Upper lobe of left lung (tissue), 4 donors: ENCODE results near the gene DLEC1.

Experiments
- CTCF ChIP-seq, 6 experiments: fragments of 450-650 bp in 4 of 6; fragments of 200-600 bp in 2 of 6; sonication (generic) in 2 of 6; IDR thresholded peaks; one replicate each; pipeline ENCODE4 v1.5.1; 2016 to 2019; ENCODE audit warnings: antibody characterized with exemption in 6 of 6
- EP300 ChIP-seq, 4 donors: sonication (generic); formaldehyde crosslinking; IDR thresholded peaks; one replicate each; pipeline ENCODE4 v1.5.1; 2017; ENCODE audit warnings: antibody characterized with exemption in 4 of 4, control low read depth in 2 of 4
- POLR2A ChIP-seq, 4 donors: fragments of 450-650 bp; IDR thresholded peaks; one replicate each; pipeline ENCODE4 v1.5.1; 2016 to 2017; ENCODE audit warnings: antibody characterized with exemption in 4 of 4, mild to moderate bottlenecking in 2 of 4

GRCh38 chr3:38163117-38163840, 124.3 kb downstream of the DLEC1 start:
- TF ChIP-seq CTCF (IDR thresholded peaks at IDR 0.05) (no peak), EP300 (IDR thresholded peaks at IDR 0.05) (no peak), POLR2A (IDR thresholded peaks at IDR 0.05) (no peak)
